Measurements from ENCODE around the gene CAMK1D. TPM values are rescaled to one million over a fixed set of nuclear protein-coding genes. Genes with fewer than 3 reads are reported as not detected.

CAMK1D gene
- polyA plus RNA-seq, 2 of the 4 experiments (the other 2 are of a cell fraction) = 6.6 to 12.5 TPM

DNA sequence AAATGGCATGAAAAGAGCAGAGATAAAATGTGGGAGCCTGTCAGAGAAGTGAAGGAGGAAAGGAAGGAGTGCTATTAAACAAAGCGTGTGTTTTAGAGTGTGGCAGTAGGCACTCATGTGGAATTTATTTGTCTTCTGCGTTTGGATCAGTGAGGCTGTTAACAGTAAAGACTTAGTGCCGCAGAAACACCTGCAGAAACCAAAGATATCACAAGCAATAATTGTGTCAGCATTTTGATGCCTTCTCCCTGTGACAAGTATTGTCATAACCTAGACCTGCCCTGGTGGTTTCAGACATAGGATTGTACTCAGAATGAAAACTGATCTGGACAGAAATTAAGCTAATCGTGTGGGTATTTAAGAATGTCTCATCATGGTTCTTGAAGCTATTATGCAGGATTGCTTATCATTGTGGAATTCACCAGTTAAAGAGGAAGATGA lies 191.0 kb downstream of the CAMK1D start:
- H3K9me3 ChIP-seq = no peaks in the 10 kb centered on the region
- POLR2A ChIA-PET = no interaction called here
- CTCF ChIA-PET = no interaction called here
- ATAC-seq = no peak
- 73% methylated on average over 4 of the region's 4 CpGs for WGBS (ENCODE audit: missing lambda C conversion rate)
- no peak overlapping the region for H3K4me2 ChIP-seq
- FAIRE-seq = peak; percentile 18
- no peak for DNase-seq (ENCODE audit: low read depth in 1 of 2, low spot score in 1 of 2)
- peaks cover 4% of the 10 kb centered on the region; the same call in 1 of the 3 replicates for H3K4me1 ChIP-seq
- H3K4me3 ChIP-seq = no peak overlapping the region
- H3K27ac ChIP-seq = no peak overlapping the region
- TF ChIP-seq FOSB (CRISPR knock-in tag; IDR thresholded peaks at IDR 0.05) = no peak
- no peak for TF ChIP-seq USF2 (IDR thresholded peaks at IDR 0.05)
- no peak for TF ChIP-seq EHMT2 (IDR thresholded peaks at IDR 0.05; ENCODE audit: low read depth)
- no peak for TF ChIP-seq RFX5 (IDR thresholded peaks at IDR 0.05)
- no peak for TF ChIP-seq CBX8 (IDR thresholded peaks at IDR 0.05)
- no peak for TF ChIP-seq ESRRA (IDR thresholded peaks at IDR 0.05; ENCODE audit: borderline replicate concordance, low read length)
- no peak for TF ChIP-seq E2F6 (IDR thresholded peaks at IDR 0.05; ENCODE audit: borderline replicate concordance, low read depth)
- no peak for TF ChIP-seq TFCP2L1 (CRISPR knock-in tag; IDR thresholded peaks at IDR 0.05)
- TF ChIP-seq HMGXB4 (CRISPR knock-in tag; IDR thresholded peaks at IDR 0.05; ENCODE audit: borderline replicate concordance) = no peak
- TF ChIP-seq RNF2 (IDR thresholded peaks at IDR 0.05; ENCODE audit: borderline replicate concordance, low read depth) = no peak
- no peak for TF ChIP-seq HOXB5 (CRISPR knock-in tag; IDR thresholded peaks at IDR 0.05)
- TF ChIP-seq HES2 (IDR thresholded peaks at IDR 0.05) = no peak
- no peak for TF ChIP-seq EHF (CRISPR knock-in tag; IDR thresholded peaks at IDR 0.05)
- TF ChIP-seq CHD4 (IDR thresholded peaks at IDR 0.05; ENCODE audit: borderline replicate concordance) = no peak
- TF ChIP-seq HEYL (CRISPR knock-in tag; IDR thresholded peaks at IDR 0.05) = no peak
- no peak for TF ChIP-seq FOSL2 (IDR thresholded peaks at IDR 0.05)
- no peak for TF ChIP-seq FOSL2 (CRISPR knock-in tag; IDR thresholded peaks at IDR 0.05)
- no peak for TF ChIP-seq FOXS1 (CRISPR knock-in tag; IDR thresholded peaks at IDR 0.05)
- TF ChIP-seq TP53 (CRISPR knock-in tag; IDR thresholded peaks at IDR 0.05) = no peak
- TF ChIP-seq JUNB (IDR thresholded peaks at IDR 0.05) = no peak
- no peak for TF ChIP-seq RCOR1 (IDR thresholded peaks at IDR 0.05; ENCODE audit: low read depth, low read length)

DNA sequence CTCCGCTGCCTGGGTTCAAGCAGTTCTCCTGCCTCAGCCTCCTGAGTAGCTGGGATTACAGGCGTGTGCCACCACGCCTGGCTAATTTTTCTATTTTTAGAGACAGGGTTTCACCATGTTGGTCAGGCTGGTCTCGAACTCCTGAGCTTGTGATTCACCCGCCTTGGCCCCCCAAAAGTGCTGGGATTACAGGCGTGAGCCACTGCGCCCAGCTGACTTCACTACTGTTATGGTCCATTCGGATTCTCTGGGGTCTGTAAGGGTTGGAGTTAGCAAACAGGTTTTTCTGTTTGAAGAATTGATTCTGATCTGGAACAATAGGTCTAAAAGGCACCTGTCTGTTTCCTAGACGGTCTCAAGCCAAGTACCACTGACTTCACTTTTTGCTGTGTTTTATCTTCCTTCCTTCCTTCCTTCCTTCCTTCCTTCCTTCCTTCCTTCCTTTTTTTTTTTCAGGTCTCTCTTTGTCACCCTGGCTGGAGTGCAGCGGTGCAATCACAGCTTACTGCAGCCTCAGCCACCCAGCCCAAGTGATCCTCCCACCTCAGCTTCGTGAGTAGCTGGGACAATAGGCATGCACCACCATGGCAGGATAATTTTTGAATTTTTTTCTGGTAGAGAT lies 192.2 kb downstream of the CAMK1D start:
- no peaks in the 10 kb centered on the region for H3K9me3 ChIP-seq
- DNase-seq (ENCODE audit: low read depth in 1 of 2, low spot score in 1 of 2) = no peak
- no peak for ATAC-seq
- WGBS (ENCODE audit: missing lambda C conversion rate) = 77% methylated on average over 11 of the region's 11 CpGs
- peaks cover 4% of the 10 kb centered on the region; the same call in 1 of the 3 replicates for H3K4me1 ChIP-seq
- H3K4me2 ChIP-seq = no peak overlapping the region
- no peak overlapping the region for H3K4me3 ChIP-seq
- ChIA-PET POLR2A (no interaction called here), CTCF (interaction anchor here (0.6 to 1.4 kb wide), 3 partner anchors 115 to 360 kb away, joined by 3 to 6 read pairs (median 3); no protein-coding TSS in a partner anchor)
- TF ChIP-seq MYC (IDR thresholded peaks at IDR 0.05; ENCODE audit: borderline replicate concordance, low read length) (no peak), ZFP36 (IDR thresholded peaks at IDR 0.05; ENCODE audit: borderline replicate concordance, partially characterized antibody) (no peak), ZNF302 (CRISPR knock-in tag; IDR thresholded peaks at IDR 0.05) (no peak), HOXB5 (CRISPR knock-in tag; IDR thresholded peaks at IDR 0.05) (no peak), SREBF2 (IDR thresholded peaks at IDR 0.05) (no peak)
- no peak overlapping the region for H3K27ac ChIP-seq
- no peak for FAIRE-seq
